ENCODE results near the gene FAM170B.

The FAM170B gene

GRCh38 chr10:49152663-49153062 lies 18.8 kb upstream of the FAM170B start:
- DNase-seq = no peak

- no peak for DNase-seq
These were observed 18.2 kb upstream of the FAM170B start for GRCh38 chr10:49152037-49152436.

GRCh38 chr10:49151481-49151880 lies 17.7 kb upstream of the FAM170B start:
- no peak for DNase-seq

- no peak for DNase-seq
These were observed 17.2 kb upstream of the FAM170B start for GRCh38 chr10:49151025-49151445.

GRCh38 chr10:49150426-49150825 lies 16.6 kb upstream of the FAM170B start:
- DNase-seq = no peak

- DNase-seq = no peak
These were observed 16.1 kb upstream of the FAM170B start for GRCh38 chr10:49149881-49150280.

GRCh38 chr10:49144058-49144720 lies 10.4 kb upstream of the FAM170B start:
- no peak for DNase-seq

GRCh38 chr10:49143249-49143648 lies 9.4 kb upstream of the FAM170B start:
- no peak for DNase-seq

- no peak for DNase-seq
These were observed 7.9 kb upstream of the FAM170B start for GRCh38 chr10:49141541-49142332.

- no peak for DNase-seq
These were observed 6.7 kb upstream of the FAM170B start for GRCh38 chr10:49140304-49141177.

- peak in 2 of 56 donors; percentile 8 to 25 for DNase-seq
These were observed 6.0 kb upstream of the FAM170B start for GRCh38 chr10:49139846-49140195.

- no peak for DNase-seq
These were observed 5.4 kb upstream of the FAM170B start for GRCh38 chr10:49139028-49139845.

- DNase-seq = no peak
These were observed 4.6 kb upstream of the FAM170B start for GRCh38 chr10:49138361-49138891.

GRCh38 chr10:49136525-49136924 lies 2.7 kb upstream of the FAM170B start:
- DNase-seq = no peak

GRCh38 chr10:49135575-49136313 lies 1.9 kb upstream of the FAM170B start:
- no peak for DNase-seq

- no peak for DNase-seq
These were observed 506 bp upstream of the FAM170B start for GRCh38 chr10:49134327-49134726.

GRCh38 chr10:49132362-49132737 lies 1.5 kb downstream of the FAM170B start:
- no peak for DNase-seq

GRCh38 chr10:49131507-49132361 lies 2.1 kb downstream of the FAM170B start:
- DNase-seq = no peak

GRCh38 chr10:49129376-49129775 lies 4.4 kb downstream of the FAM170B start:
- DNase-seq = no peak
